Measurements from ENCODE around the gene DMBT1. TPM values are rescaled to one million over a fixed set of nuclear protein-coding genes. Genes with fewer than 3 reads are reported as not detected.

Gene DMBT1
- total RNA-seq, 1 experiment from 2014 or later: 0.62 TPM

GRCh38 chr10:122531939-122532338 lies 28.6 kb upstream of the DMBT1 start:
- CTCF ChIA-PET: no interaction called here
- intact Hi-C loops (cut with micrococcal nuclease): no loop called here
- no peak overlapping the region for H3K9ac ChIP-seq (ENCODE audit: low read length)
- no peaks in the 10 kb centered on the region for H3K4me1 ChIP-seq (ENCODE audit: insufficient read depth, low read length)
- DNase-seq: peak; percentile 18
- ATAC-seq: no peak
- no peaks in the 10 kb centered on the region for H3K79me2 ChIP-seq (ENCODE audit: low read length)
- no peaks in the 10 kb centered on the region for H3K9me3 ChIP-seq (ENCODE audit: low read length)
- H3K4me3 ChIP-seq (ENCODE audit: low read length): no peak overlapping the region
- no TSS peak for BruUV-seq (replicated peaks)
- no peaks in the 10 kb centered on the region for H4K20me1 ChIP-seq (ENCODE audit: low read length)
- H3K9me2 ChIP-seq (replicated peaks; ENCODE audit: low read length): no peaks in the 10 kb centered on the region
- TF ChIP-seq EZH2 (IDR thresholded peaks at IDR 0.05; ENCODE audit: low read length, unreplicated experiment) (no peak), CTCF (conservative IDR thresholded peaks at IDR 0.05; ENCODE audit: low read depth, low read length) (no peak), EZH2phosphoT487 (IDR thresholded peaks at IDR 0.05; ENCODE audit: borderline replicate concordance, low read length) (no peak)
- no peaks in the 10 kb centered on the region for H3K27me3 ChIP-seq (ENCODE audit: low read length)
- H3K27ac ChIP-seq (ENCODE audit: low read length): no peak overlapping the region
- no peaks in the 10 kb centered on the region for H3K36me3 ChIP-seq (ENCODE audit: low read depth, low read length)
- no peaks in the 10 kb centered on the region for H3F3A ChIP-seq (ENCODE audit: low read length, unreplicated experiment)
- no peak overlapping the region for H2AFZ ChIP-seq (ENCODE audit: low read length)
- POLR2A ChIA-PET (ENCODE audit: unreplicated experiment): no interaction called here
- no peak overlapping the region for H3K4me2 ChIP-seq (ENCODE audit: low read length)

- Histone ChIP-seq H4K20me1 (ENCODE audit: low read length) (no peaks in the 10 kb centered on the region), H3K27ac (ENCODE audit: low read length) (no peak overlapping the region), H2AFZ (ENCODE audit: low read length) (no peak overlapping the region), H3K27me3 (ENCODE audit: low read length) (no peaks in the 10 kb centered on the region), H3K4me1 (ENCODE audit: insufficient read depth, low read length) (no peaks in the 10 kb centered on the region), H3K9me2 (replicated peaks; ENCODE audit: low read length) (no peaks in the 10 kb centered on the region), H3K79me2 (ENCODE audit: low read length) (no peaks in the 10 kb centered on the region), H3K36me3 (ENCODE audit: low read depth, low read length) (no peaks in the 10 kb centered on the region), H3K4me2 (ENCODE audit: low read length) (no peak overlapping the region), H3F3A (ENCODE audit: low read length, unreplicated experiment) (no peaks in the 10 kb centered on the region), H3K9me3 (ENCODE audit: low read length) (no peaks in the 10 kb centered on the region), H3K4me3 (ENCODE audit: low read length) (no peak overlapping the region), H3K9ac (ENCODE audit: low read length) (no peak overlapping the region)
- ChIA-PET CTCF (no interaction called here), POLR2A (ENCODE audit: unreplicated experiment) (no interaction called here)
- no TSS peak for BruUV-seq (replicated peaks)
- DNase-seq (no peak), ATAC-seq (no peak)
- TF ChIP-seq CTCF (conservative IDR thresholded peaks at IDR 0.05; ENCODE audit: low read depth, low read length): no peak
- TF ChIP-seq EZH2phosphoT487 (IDR thresholded peaks at IDR 0.05; ENCODE audit: borderline replicate concordance, low read length): no peak
- TF ChIP-seq EZH2 (IDR thresholded peaks at IDR 0.05; ENCODE audit: low read length, unreplicated experiment): no peak
- intact Hi-C loops (cut with micrococcal nuclease): no loop called here
Observed at GRCh38 chr10:122532601-122533296, 27.8 kb upstream of the DMBT1 start.

- ATAC-seq (no peak), DNase-seq (no peak)
- H3K27me3 ChIP-seq (ENCODE audit: low read length): no peaks in the 10 kb centered on the region
- POLR2A ChIA-PET (ENCODE audit: unreplicated experiment): no interaction called here
- intact Hi-C loops (cut with micrococcal nuclease): no loop called here
- H3K4me1 ChIP-seq (ENCODE audit: insufficient read depth, low read length): peaks cover 6% of the 10 kb centered on the region; the same call in 1 of the 2 replicates
- H2AFZ ChIP-seq (ENCODE audit: low read length): no peak overlapping the region
- no peaks in the 10 kb centered on the region for H3K36me3 ChIP-seq (ENCODE audit: low read depth, low read length)
- no peaks in the 10 kb centered on the region for H3F3A ChIP-seq (ENCODE audit: low read length, unreplicated experiment)
- CTCF ChIA-PET: no interaction called here
- H3K27ac ChIP-seq (ENCODE audit: low read length): no peak overlapping the region
- H3K9me3 ChIP-seq (ENCODE audit: low read length): no peaks in the 10 kb centered on the region
- no peaks in the 10 kb centered on the region for H3K9me2 ChIP-seq (replicated peaks; ENCODE audit: low read length)
- no peak overlapping the region for H3K9ac ChIP-seq (ENCODE audit: low read length)
- no peaks in the 10 kb centered on the region for H3K79me2 ChIP-seq (ENCODE audit: low read length)
- H4K20me1 ChIP-seq (ENCODE audit: low read length): no peaks in the 10 kb centered on the region
- H3K4me2 ChIP-seq (ENCODE audit: low read length): no peak overlapping the region
- BruUV-seq (replicated peaks): no TSS peak
- TF ChIP-seq EZH2 (IDR thresholded peaks at IDR 0.05; ENCODE audit: low read length, unreplicated experiment) (no peak), CTCF (conservative IDR thresholded peaks at IDR 0.05; ENCODE audit: low read depth, low read length) (no peak), EZH2phosphoT487 (IDR thresholded peaks at IDR 0.05; ENCODE audit: borderline replicate concordance, low read length) (no peak)
- H3K4me3 ChIP-seq (ENCODE audit: low read length): no peak overlapping the region
Observed at GRCh38 chr10:122537545-122537944, 23.0 kb upstream of the DMBT1 start.

All from PC-3 (cell line).